K562 (cell line): ENCODE results near the gene PRKCQ. TPM values are rescaled to one million over a fixed set of nuclear protein-coding genes. Genes with fewer than 3 reads are reported as not detected.

ENCODE experiments used
- BDP1 ChIP-seq: IDR thresholded peaks from 3 replicates; pipeline ENCODE4 v1.6.1; 2011; ENCODE audit not compliant: insufficient read length, insufficient read depth
- BMI1 ChIP-seq: fragments of 150-350 bp; IDR thresholded peaks from 2 replicates; pipeline ENCODE4 v1.6.1; 2014; ENCODE audit warnings: low read length
- E2F3 ChIP-seq: fragments of 250-450 bp; sonication (Bioruptor Pico); IDR thresholded peaks from 2 replicates; pipeline ENCODE4 v1.4.0; 2020; ENCODE audit warnings: mild to moderate bottlenecking
- ETV1 ChIP-seq: fragments of 450-650 bp; conservative IDR thresholded peaks from 2 replicates; pipeline ENCODE4 v1.6.1; 2016; ENCODE audit warnings: missing genetic modification characterization, control low read depth, low read depth, missing compliant biosample characterization
- HDAC3 ChIP-seq: fragments of 450-650 bp; IDR thresholded peaks from 2 replicates; pipeline ENCODE4 v1.6.1; 2018; ENCODE audit warnings: borderline replicate concordance, mild to moderate bottlenecking, moderate library complexity; ENCODE audit not compliant: partially characterized antibody
- HIVEP1 ChIP-seq: fragments of 250-450 bp; sonication (Bioruptor Pico); IDR thresholded peaks from 2 replicates; pipeline ENCODE4 v1.4.0; 2020; ENCODE audit warnings: mild to moderate bottlenecking
- HMG20B ChIP-seq: fragments of 250-450 bp; sonication (Bioruptor Pico); IDR thresholded peaks from 2 replicates; pipeline ENCODE4 v1.5.0; 2021; ENCODE audit warnings: mild to moderate bottlenecking
- POLR3A ChIP-seq: IDR thresholded peaks from 2 replicates; pipeline ENCODE4 v1.6.1; 2011; ENCODE audit warnings: borderline replicate concordance, mild to moderate bottlenecking, moderate library complexity; ENCODE audit not compliant: insufficient read length, insufficient read depth; ENCODE audit errors: extremely low read depth
- PURB ChIP-seq: sonication (generic); formaldehyde crosslinking; IDR thresholded peaks from 2 replicates; pipeline ENCODE4 v1.9.0; 2021; ENCODE audit warnings: low read depth, mild to moderate bottlenecking, missing genetic modification reagents
- XRCC5 ChIP-seq: fragments of 200-400 bp; formaldehyde crosslinking; IDR thresholded peaks from 2 replicates; pipeline ENCODE4 v1.6.1; 2017; ENCODE audit warnings: low read depth, mild to moderate bottlenecking, low read length
- ZNF143 ChIP-seq: sonication (generic); formaldehyde crosslinking; IDR thresholded peaks from 2 replicates; pipeline ENCODE4 v1.9.0; 2022; ENCODE audit warnings: mild to moderate bottlenecking, missing genetic modification reagents
- ZNF165 ChIP-seq: fragments of 250-450 bp; sonication (Bioruptor Pico); IDR thresholded peaks from 2 replicates; pipeline ENCODE4 v1.4.0; 2020; ENCODE audit warnings: borderline replicate concordance
- ZNF24 ChIP-seq: fragments of 450-650 bp; IDR thresholded peaks from 2 replicates; pipeline ENCODE4 v1.6.1; 2016
- ZNF316 ChIP-seq: fragments of 450-650 bp; IDR thresholded peaks from 2 replicates; pipeline ENCODE4 v1.6.1; 2016
- polyA plus RNA-seq, 8 experiments: library from polyadenylated mRNA; depleted of rRNA in 4 of 8; stranded (reverse) in 5 of 8; unstranded in 3 of 8; fragments of >200 nt; fragmentation: Nextera tagmentation in 2 of 8; fragmentation: Illumina TruSeq in 1 of 8; extraction: Ambion mirVana in 2 of 8; extraction: Trizol in 1 of 8; gene quantifications; 2 replicates each; pipeline versions ENCODE4 v1.2.1 to v1.2.3, GENCODE V29; 2011 to 2014; ENCODE audit warnings: inconsistent platforms in 1 of 8, missing spikeins in 1 of 8
- total RNA-seq, 7 experiments: library from RNA; depleted of rRNA in 6 of 7; stranded (reverse); fragments of >200 nt in 6 of 7; fragmentation: Illumina TruSeq in 2 of 7; extraction: Trizol in 2 of 7; gene quantifications; 2 replicates each; pipeline versions ENCODE4 v1.2.1 to v1.2.3, GENCODE V29; 2011 to 2021; ENCODE audit warnings: low replicate concordance in 1 of 7
- TF ChIP-seq, protein P1 (sequence below), 2 experiments: fragments of 450-650 bp; IDR thresholded peaks; 2 replicates each; pipeline ENCODE4 v1.6.1; 2016; ENCODE audit warnings: mild to moderate bottlenecking in 2 of 2, borderline replicate concordance in 1 of 2, low read depth in 1 of 2, moderate library complexity in 1 of 2
- TF ChIP-seq, protein P2 (sequence below): sonication (generic); formaldehyde crosslinking; IDR thresholded peaks from 2 replicates; pipeline ENCODE4 v1.8.1; 2023; ENCODE audit warnings: mild to moderate bottlenecking, missing genetic modification reagents
- TF ChIP-seq, protein P3 (sequence below): sonication (generic); formaldehyde crosslinking; IDR thresholded peaks from 2 replicates; pipeline ENCODE4 v1.8.1; 2022; ENCODE audit warnings: missing genetic modification reagents
- TF ChIP-seq, protein P4 (sequence below): fragments of 250-450 bp; sonication (Bioruptor Pico); IDR thresholded peaks from 2 replicates; pipeline ENCODE4 v1.9.0; 2021; ENCODE audit warnings: mild to moderate bottlenecking

The PRKCQ gene
- total and polyA plus RNA-seq, 9 of the 15 experiments (the other 6 are each of a cell fraction or from before 2014, with no cell fraction given), result 4.4 to 23.3 (median 14.6) TPM

DNA sequence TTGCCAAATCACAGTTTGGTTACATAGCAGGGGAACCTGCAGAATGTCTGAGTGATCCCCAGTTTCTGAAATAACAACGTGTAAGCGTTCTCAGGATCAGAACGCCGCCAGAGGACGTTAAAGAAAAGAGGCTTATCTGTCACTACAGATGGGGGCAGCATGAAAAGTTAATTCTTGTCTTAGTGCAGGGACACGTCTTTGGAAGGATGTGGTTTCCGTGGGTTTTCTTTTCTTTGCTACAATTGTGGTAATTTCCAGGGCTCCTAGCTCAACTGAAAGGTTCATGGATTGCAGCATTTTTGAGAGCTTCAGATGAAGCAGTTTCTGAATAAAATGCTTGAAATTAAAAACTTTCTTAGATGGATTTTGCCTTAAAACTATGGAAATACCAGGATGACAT is 106.6 kb downstream of the PRKCQ start (continued):
- TF ChIP-seq, protein P1, sequence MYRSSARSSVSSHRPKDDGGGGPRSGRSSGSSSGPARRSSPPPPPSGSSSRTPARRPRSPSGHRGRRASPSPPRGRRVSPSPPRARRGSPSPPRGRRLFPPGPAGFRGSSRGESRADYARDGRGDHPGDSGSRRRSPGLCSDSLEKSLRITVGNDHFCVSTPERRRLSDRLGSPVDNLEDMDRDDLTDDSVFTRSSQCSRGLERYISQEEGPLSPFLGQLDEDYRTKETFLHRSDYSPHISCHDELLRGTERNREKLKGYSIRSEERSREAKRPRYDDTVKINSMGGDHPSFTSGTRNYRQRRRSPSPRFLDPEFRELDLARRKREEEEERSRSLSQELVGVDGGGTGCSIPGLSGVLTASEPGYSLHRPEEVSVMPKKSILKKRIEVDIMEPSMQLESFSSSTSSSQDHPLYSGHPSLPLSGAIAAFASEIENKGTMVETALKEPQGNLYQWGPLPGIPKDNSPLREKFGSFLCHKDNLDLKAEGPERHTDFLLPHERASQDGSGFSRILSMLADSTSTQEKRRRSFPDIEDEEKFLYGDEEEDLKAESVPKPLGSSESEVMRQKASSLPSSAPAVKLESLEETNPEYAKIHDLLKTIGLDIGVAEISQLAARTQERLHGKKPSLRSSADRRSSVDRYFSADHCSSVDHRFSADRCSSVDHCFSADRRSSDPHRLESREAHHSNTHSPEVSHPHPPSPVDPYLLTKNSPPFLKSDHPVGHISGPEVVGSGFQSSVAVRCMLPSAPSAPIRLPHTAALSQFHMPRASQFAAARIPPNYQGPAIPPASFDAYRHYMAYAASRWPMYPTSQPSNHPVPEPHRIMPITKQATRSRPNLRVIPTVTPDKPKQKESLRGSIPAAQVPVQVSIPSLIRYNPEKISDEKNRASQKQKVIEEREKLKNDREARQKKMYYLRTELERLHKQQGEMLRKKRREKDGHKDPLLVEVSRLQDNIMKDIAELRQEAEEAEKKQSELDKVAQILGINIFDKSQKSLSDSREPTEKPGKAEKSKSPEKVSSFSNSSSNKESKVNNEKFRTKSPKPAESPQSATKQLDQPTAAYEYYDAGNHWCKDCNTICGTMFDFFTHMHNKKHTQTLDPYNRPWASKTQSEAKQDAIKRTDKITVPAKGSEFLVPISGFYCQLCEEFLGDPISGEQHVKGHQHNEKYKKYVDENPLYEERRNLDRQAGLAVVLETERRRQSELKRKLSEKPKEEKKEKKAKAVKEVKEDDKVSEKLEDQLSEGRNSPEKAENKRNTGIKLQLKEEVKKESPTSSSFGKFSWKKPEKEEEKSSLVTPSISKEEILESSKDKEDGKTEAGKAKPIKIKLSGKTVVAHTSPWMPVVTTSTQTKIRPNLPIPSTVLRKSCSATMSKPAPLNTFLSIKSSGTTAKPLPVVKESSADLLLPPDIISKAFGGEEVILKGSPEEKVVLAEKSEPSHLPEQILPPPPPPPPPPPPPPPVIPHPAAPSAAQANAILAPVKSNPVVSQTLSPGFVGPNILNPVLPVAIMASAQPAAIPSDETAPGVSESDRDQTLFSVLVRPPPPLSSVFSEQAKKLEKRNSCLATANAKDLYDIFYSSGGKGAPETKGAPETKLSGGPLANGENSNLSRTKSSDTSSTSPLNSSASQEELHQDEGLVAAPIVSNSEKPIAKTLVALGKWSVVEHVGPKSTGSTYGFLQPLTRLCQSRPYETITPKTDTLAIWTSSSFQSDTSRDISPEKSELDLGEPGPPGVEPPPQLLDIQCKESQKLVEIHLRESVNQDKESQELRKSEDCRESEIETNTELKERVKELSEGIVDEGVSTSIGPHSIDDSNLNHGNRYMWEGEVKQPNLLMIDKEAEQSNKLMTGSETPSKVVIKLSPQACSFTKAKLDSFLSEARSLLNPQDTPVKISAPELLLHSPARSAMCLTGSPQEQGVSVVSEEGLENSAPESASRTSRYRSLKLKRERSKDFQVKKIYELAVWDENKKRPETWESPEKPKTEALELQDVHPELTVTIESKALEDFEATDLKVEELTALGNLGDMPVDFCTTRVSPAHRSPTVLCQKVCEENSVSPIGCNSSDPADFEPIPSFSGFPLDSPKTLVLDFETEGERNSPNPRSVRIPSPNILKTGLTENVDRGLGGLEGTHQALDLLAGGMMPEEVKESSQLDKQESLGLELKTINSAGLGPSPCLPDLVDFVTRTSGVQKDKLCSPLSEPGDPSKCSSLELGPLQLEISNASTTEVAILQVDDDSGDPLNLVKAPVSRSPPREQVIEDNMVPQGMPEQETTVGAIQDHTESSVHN (IDR thresholded peaks at IDR 0.05; ENCODE audit: borderline replicate concordance in 1 of 2, low read depth in 1 of 2), result no peak
- TF ChIP-seq HMG20B (CRISPR knock-in tag) (no peak), ETV1 (tag) (peak; percentile 96), ZNF143 (CRISPR knock-in tag) (no peak), PURB (CRISPR knock-in tag) (no peak), XRCC5 (no peak), BDP1 (no peak), ZNF165 (CRISPR knock-in tag) (no peak), POLR3A (no peak), HIVEP1 (CRISPR knock-in tag) (no peak), ZNF24 (0 out of 2 replicates have a peak, but pooled peaks have one; percentile 30), HDAC3 (peak; percentile 66), ZNF316 (peak; percentile 28; the same call in 1 of the 2 replicates), E2F3 (CRISPR knock-in tag) (no peak), BMI1 (no peak; the same call in 1 of the 2 replicates)
- TF ChIP-seq, protein P2, sequence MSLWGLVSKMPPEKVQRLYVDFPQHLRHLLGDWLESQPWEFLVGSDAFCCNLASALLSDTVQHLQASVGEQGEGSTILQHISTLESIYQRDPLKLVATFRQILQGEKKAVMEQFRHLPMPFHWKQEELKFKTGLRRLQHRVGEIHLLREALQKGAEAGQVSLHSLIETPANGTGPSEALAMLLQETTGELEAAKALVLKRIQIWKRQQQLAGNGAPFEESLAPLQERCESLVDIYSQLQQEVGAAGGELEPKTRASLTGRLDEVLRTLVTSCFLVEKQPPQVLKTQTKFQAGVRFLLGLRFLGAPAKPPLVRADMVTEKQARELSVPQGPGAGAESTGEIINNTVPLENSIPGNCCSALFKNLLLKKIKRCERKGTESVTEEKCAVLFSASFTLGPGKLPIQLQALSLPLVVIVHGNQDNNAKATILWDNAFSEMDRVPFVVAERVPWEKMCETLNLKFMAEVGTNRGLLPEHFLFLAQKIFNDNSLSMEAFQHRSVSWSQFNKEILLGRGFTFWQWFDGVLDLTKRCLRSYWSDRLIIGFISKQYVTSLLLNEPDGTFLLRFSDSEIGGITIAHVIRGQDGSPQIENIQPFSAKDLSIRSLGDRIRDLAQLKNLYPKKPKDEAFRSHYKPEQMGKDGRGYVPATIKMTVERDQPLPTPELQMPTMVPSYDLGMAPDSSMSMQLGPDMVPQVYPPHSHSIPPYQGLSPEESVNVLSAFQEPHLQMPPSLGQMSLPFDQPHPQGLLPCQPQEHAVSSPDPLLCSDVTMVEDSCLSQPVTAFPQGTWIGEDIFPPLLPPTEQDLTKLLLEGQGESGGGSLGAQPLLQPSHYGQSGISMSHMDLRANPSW (CRISPR knock-in tag), result no peak
- TF ChIP-seq, protein P3, sequence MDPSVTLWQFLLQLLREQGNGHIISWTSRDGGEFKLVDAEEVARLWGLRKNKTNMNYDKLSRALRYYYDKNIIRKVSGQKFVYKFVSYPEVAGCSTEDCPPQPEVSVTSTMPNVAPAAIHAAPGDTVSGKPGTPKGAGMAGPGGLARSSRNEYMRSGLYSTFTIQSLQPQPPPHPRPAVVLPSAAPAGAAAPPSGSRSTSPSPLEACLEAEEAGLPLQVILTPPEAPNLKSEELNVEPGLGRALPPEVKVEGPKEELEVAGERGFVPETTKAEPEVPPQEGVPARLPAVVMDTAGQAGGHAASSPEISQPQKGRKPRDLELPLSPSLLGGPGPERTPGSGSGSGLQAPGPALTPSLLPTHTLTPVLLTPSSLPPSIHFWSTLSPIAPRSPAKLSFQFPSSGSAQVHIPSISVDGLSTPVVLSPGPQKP, result no peak
- TF ChIP-seq, protein P4, sequence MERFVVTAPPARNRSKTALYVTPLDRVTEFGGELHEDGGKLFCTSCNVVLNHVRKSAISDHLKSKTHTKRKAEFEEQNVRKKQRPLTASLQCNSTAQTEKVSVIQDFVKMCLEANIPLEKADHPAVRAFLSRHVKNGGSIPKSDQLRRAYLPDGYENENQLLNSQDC (CRISPR knock-in tag), result no peak
